Amniotic epithelial cell (primary cell): ENCODE results near the gene MCF2L2.
"Not testable (repeated sequence)": the region's sequence is repeated elsewhere in the genome, so short reads cannot be mapped to it uniquely, and the experiment has no call there.

Experiments
- DNase-seq: peaks from one replicate; pipeline ENCODE4 v3.0.0-alpha.2; 2010; ENCODE audit warnings: low read depth

The MCF2L2 gene

DNA sequence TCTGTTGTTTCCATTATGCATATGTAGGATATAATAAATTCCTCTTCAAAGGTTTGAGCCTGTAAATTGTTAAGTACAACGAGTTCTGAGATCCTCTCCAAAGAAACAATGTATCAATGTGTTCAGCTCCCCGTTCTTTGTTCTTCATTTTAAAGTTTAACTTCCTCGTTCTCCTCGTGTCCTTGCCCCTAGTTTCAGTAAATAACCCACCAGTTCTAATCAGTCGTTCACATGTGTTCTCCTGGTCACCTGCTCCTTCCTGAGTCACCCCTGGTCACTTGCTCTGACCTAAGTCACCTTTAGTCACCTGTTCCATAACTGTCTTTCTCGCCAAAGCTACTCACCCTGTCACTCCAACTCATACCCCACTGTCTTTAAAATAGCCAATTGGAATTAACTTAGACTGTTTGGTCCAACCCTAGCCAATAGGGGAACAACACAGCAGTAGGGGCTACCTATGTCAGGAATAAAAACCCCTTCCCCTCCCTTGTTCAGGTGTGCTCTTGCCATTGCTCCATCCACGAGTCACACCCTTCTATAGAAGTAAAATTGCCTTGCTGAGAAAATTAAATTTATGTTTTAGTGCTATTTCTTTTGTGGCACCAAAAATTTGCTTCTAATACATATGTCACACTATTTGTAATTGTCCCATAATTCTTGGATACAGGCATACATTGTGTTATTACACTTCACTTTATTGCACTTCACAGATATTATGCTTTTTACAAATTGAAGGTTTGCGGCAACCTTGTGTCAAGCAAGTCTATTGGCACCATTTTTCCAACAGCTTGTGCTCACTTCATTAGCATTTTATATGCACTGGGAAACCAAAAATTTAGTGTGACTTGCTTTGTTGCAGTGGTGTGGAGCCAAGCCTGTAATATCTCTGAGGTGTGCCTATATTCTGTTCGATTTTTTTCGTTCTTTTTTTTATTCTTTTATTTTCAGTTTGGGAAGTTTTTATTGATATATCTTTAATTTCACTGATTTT, 15.3 kb upstream of the MCF2L2 start:
- DNase-seq, result no peak

DNA sequence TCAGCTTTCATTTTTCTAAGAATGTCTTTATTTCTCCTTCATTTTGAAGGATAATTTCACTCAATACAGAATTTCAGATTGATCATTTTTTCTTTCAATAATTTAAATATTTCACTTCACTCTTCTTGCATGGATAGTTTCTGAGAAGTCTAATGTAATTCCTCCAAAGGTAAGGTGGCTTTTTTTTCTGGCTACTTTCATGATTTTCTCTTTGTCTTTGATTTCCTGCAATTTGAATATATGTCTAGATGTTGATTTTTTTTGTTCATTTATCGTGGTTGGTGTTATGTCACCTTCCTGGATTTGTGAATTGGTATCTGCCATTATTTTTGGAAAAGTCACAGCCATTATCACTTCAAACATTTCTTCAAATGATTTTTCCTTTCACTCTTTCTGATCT, 14.6 kb upstream of the MCF2L2 start:
- no peak for DNase-seq

DNA sequence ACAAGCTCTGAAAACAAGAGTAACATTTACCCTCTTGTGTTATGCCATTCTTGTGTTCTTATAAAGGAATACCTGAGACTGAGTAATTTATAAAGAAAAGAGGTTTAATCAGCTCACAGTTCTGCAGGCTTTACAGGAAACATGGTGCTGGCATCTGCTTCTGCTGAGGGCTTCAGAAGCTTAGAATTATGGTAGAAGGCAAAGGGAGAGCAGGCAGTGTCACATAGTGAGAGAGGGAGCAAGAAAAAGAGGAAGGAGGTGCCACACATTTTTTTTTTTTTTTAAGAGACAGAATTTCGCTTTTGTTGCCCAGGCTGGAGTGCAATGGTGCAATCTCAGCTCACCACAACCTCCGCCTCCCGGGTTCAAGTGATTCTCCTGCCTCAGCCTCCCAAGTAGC, 12.1 kb upstream of the MCF2L2 start:
- not testable (repeated sequence) for DNase-seq

DNA sequence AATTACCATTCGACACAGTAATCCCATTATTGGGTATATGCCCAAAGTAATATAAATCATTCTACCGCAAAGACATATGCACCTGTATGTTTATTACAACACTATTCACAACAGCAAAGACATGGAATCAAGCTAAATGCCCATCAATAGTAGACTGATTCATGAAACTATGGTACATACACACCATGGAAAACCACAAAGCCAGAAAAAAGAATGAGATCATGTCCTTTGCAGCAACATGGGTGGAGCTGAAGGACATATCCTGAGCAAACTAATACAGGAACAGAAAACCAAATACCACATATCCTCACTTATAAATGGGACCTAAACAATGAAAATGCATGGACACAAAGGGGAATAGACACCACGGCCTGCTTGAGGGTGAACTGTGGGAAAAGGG, 11.1 kb upstream of the MCF2L2 start:
- peak; percentile 57 for DNase-seq

DNA sequence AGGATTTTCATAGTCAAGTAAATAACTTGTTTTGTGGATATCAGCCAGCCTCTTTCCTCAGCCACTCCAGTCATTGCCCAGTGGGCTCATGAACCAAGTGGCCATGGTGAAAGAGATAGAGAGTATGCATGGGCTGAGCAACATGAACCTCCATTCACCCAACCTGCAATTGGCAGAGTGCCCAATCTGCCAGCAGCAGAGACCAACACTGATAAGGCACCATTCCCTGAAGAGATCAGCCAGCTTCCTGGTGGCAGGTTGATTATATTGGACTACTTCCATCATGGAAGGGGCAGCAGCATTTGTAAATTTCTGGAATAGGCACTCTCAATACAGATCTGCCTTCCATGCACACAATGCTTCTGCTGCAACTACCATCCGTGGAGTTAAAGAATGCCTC, 10.3 kb upstream of the MCF2L2 start:
- DNase-seq, result no peak

DNA sequence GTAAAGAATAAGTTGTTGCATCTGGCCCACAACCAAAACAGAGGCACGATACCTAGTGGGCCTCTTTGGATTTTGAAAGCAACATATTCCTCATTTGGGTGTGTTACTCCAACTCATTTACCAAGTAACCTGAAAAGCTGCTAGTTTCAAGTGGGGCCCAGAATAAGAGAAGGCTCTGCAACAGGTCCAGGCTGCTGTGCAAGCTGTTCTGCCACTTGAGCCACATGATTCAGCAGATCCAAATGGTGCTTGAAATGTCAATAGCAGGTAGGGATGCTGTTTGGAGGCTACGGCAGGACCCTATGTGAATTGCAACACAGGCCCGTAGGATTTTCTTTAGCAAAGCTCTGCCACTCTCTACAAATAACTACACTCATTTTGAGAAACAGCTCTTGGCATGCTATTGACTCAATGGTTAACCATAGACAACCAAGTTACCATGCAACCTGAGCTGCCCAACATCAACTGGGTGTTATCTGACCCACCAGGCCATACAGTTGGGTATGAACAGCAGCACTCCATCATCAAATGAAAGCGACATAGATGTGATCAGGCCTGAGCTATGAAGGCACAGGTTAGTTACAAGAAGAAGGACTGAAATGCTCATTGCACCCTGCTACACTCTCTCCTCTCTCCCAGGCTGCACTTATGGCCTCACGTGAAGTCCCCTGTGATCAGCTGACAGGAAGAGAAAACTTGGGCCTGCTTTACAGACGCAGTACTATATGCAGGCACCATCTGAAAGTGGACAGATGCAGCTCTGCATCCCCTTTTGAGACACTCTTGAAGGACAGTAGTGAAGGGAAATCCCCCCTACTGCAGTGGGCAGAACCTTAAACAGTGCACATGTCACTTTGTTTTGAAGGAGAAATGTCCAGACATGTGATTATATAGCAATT, 9.5 kb upstream of the MCF2L2 start:
- no peak for DNase-seq

DNA sequence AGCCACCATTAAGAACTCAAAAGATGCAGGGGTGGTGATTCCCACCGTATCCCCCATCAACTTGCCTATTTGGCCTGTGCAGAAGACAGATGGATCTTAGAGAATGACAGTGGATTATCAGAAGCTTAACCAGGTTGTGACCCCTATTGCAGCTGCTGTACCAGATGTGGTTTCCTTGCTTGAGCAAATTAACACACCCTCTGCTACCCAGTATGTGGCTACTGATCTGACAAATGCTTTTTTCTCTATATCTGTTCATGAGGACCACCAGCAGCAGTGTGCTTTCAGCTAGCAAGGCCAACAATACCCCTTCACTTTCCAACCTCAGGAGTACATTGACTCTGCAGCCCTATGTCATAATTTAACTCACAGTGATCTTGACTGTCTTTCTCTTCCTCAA, 8.6 kb upstream of the MCF2L2 start:
- DNase-seq, result no peak

DNA sequence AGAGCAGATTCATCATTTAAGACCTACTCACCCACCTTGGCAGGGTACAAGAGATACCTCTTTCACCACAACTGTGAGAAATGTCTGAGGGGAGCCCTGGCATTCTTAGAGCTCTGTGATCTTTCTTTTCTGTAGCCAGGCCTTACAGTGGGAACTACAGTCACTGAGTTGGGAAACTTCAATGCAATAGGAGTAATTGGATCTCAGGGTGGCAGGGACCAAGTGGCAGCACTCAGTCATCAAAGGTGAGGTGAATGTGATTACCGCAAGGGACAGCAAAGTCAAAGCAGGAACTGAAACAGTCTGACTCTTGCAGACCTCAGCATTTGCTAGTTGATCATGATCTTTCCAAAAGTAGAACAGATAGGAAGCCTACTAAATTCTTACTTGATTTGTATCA, 7.2 kb upstream of the MCF2L2 start:
- no peak for DNase-seq

DNA sequence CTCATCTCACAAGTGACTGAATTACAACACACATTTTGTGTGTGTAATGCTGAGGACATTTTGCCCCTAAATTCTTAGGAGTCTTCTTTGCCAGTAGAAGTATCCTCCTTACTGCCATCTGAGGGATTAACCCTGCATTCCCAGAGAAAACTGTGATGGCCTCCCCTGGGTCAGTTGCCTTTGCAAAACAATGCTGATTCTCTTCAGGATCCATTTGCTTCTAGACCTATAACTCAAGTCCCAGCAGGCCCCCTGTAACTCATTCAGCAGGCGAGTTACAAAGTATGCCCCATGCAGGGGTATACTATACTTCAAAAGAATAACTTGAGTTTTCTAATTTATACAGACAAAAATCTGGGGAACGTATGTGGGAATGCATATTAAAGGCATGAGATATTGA, 6.6 kb upstream of the MCF2L2 start:
- no peak for DNase-seq

DNA sequence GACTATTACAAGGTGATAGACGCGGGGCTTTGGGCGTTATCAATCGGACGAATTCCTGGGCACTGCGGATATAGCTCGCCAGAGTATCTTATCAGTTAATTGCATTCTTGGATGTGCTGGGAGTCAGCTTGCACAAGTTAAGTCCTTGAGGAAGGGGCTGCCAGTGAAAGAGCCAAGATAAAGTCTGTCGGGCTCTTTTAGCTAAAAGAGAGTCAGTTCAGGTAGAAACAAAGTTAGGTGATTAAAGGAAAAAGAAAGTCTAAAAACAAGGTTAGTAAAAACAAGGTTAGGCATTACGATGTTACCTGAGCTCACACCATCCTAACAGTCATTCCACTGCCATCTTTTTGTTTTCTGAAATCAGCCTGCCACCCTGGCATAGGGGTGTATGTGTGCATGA, 6.1 kb upstream of the MCF2L2 start:
- no peak for DNase-seq

DNA sequence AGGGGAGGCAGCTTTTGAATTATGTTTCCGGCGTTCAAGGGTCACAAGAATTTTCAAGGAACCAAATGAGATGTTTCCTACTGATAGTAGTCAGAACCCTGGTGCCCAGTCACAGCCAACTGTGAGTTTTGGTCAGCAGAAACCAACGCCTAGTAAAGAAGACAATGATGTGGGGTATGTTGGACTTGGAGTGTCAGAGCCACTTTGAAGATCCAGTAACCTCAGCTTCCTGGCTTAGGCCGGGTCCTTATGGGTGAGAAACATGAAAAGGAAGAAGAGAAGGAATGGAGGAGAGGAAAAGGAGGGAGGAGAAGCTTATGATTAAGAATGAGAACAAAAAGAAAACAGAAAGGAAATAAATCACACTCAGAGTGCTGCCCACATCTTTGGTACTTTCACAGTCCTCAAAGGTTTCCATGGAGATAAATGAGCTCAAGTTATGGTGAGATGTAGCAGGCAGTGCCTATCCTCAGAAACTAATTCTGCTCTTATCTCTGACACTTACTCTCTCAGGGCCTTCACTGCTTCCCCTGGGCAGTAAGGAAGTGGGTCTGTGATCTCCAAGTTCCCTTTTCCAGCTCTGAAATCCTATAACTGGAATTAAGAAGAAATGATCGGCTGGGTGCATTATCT, 2.0 kb upstream of the MCF2L2 start:
- peak; percentile 31 for DNase-seq

DNA sequence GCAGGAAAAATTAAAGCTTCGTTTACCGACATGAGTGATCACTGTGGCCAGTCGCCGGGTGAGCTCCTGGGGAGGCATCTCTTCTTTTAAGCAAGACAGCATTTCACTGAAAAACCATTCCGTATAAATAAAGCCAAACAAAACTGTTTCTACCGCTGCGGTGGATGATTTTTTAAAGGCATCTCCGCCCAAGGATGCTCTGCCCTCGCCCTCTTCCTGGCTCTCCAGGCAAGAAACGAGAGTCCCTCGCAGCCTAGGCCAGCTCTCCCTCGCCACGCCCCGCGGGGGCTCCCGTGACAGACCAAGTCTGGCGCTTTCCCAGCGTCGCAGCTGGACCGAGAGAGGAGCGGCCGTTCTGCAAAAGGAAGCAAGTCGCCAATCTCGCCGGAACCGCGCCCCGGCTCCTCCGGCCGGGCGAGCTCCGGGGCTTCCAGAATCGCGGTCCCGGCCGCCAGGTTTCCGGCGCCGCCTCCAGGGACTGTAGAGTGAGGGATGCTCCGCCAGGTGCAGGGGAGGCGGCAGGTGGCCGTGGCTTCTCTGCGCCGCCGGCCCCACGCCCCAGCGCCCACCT, 458 bp downstream of the MCF2L2 start:
- no peak for DNase-seq

DNA sequence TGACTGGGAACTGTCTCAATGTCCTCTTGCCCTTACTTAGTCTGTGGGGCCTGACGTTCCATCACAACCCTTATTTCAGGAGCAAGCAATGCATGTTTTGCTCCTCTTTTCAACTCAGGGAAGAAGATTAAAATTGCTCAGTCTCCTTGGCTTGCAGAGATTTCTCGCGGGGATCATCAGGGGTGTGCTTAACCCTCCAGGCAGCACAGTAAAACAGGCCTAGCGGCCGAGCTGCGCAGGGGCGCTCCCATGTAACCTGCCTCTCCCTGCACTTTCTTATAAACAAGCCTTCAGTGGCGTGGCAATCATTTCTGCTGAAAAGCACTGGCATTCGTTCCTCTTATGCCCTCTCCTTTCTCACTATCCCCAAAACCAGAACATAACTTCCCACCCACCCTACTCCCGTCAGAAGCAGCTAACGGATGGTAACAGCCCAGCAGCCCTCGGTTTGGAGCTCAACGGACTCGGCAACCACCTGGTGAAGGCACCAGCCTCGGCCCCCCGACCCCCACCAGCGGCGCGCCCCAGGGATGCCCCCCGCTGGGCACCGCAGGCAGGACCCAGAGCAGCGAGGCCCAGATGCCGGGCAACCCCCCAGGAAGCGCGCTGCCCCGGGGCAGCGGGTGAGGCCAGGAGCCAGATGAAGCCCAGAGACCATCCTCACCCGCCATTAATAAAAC, 1.1 kb downstream of the MCF2L2 start:
- no peak for DNase-seq

DNA sequence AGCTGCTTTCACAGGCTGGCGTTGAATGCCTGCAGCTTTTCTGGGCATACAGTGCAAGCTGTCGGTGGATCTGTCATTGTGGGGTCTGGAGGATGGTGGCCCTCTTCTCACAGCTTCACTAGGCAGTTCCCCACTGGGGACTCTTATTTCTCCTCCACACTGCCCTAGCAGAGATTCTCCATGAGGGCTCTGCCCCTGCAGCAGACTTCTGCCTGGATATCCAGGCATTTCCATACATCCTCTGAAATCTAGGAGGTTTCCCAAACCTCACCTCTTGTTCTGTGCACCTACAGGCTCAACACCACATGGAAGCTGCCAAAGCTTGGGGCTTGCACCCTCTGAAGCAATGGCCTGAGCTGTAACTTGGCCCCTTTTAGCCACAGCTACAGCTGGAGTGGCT, 9.6 kb downstream of the MCF2L2 start:
- DNase-seq, result not testable (repeated sequence)

DNA sequence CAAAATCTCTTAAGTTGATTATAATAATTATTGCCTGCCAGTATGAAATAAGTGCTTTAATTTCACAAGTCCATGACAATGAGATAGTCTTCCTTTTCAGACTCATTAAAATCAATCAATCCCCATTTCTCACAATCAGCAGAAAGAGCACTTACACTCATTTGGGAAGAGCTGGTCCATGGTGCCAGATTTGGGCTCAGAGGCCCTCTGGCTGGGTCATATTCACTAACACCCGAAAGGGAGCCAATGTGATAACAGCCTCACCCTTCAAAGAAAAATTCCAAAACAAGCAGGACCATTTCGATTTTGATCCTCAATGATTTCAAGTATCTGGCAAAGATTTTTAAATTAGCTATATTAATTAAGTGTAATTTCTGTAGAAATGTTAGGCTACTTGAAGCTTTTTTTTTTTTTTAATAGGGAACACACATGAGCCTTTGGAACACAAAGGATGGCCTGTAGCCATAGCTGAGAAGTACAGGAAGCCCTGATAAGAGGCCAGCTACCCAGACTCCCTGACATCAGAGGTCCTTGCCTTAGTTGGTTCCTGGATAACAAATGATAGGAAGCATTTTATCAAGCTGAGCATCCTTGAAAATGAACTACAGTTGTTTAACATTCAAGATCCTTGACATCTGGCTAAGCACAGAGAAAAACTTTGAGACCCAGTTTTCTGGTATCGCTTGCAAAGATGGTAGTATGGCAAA, 17.1 kb downstream of the MCF2L2 start:
- DNase-seq, result no peak

DNA sequence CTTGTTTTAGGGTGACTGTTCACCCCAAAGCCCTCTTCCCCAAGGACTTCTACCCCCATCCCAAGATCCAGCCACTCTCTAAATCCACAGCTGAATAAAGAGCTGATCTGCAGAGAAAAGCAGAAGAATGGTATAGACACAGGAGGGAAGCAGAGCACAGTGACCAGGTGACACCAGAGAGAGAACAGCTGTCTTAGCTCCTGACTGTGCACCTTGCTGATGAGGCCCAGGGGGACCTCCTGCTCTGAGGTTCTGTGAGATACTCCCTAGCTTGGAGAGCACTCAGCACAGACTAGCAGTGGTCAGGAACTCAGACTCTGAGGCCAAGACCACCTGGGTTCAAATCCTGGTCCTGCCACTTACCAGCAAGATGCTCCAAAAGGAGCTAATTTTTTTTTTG, 17.7 kb downstream of the MCF2L2 start:
- no peak for DNase-seq

DNA sequence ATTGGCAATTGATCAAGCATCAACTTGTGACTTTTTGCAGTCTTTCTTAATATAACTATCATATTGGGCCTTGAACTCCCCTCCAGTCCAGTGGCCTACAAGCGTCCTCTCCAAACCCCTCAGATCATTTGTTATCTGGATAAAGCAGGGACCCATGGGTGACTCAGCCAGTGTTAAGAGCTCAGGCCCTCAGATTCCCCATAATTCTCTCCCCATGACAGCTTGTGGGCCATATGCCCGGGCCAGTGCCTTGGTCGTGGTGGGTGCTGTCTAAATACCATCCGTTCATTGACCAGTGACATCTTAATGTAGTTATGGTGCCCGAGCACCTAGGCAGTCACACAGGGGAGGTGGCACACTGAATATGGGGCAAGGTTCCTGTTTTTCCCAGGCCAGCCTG, 18.1 kb downstream of the MCF2L2 start:
- DNase-seq, result peak; percentile 75

DNA sequence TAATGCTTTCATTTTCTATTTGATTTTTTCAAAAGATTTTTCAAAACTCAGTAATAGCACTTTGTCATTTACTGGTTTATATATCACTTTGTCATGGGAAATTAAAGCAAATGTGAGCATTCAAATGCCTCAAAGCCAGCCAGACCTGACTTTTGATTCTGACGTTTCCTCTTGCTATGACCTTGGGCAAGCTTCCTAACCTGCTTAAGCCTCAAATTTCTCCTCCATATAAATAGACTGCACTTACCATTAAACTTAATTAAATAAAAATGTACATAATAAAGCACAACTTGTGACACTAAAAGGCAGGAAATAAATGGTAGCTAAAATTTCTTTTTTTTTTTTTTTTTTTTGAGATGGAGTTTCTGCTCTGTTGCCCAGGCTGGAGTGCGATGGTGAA, 19.2 kb downstream of the MCF2L2 start:
- DNase-seq, result no peak

DNA sequence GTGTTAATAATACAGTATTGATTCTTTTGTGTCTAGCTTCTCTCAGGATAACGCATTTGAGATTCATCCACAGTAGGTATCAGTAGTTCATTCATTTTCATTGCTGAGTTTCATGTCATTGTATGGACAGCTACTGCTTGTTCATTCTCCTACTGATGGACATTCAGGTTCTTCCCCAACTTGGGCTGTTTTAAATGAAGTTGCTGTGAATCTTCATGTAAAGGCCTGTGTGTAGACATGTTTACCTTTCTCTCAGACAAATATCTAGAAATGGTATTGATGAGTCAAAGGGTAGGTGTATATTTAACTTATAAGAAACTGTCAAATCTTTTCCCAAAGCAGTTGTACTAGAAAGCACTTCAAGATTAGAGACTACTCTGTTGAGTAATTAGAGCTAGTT, 26.7 kb downstream of the MCF2L2 start:
- DNase-seq, result no peak

DNA sequence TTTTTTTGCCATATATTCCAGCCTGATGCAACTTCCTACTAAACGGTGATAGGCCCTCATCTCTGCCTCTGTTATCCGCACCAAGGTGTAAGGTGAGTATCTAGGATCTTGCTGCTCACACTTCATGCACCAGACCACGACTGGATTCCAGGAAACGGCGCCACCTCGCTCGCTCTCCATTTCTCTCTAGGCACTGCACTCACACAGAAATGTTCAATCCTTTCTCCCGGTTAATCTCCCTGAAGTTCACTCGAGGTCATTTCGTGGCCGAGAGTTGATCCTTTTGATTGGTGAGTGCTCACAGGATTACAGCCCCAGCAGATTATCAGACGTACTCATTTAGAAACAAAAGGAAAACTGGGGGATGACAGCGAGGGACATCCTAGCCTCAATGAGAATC, 28.1 kb downstream of the MCF2L2 start:
- peak; percentile 56 for DNase-seq
